HG03460 (cell line): ENCODE data around the gene TXNL4A.
A peak's percentile ranks its signal among the peaks of the same experiment; 100 is the strongest.
"Not testable (repeated sequence)": the region's sequence is repeated elsewhere in the genome, so short reads cannot be mapped to it uniquely, and the experiment has no call there.

Experiments used
- ATAC-seq: cut with Tn5 transposase; IDR thresholded peaks from one replicate; pipeline ENCODE4 v1.9.1; 2021; ENCODE audit not compliant: unreplicated experiment

The TXNL4A gene

DNA sequence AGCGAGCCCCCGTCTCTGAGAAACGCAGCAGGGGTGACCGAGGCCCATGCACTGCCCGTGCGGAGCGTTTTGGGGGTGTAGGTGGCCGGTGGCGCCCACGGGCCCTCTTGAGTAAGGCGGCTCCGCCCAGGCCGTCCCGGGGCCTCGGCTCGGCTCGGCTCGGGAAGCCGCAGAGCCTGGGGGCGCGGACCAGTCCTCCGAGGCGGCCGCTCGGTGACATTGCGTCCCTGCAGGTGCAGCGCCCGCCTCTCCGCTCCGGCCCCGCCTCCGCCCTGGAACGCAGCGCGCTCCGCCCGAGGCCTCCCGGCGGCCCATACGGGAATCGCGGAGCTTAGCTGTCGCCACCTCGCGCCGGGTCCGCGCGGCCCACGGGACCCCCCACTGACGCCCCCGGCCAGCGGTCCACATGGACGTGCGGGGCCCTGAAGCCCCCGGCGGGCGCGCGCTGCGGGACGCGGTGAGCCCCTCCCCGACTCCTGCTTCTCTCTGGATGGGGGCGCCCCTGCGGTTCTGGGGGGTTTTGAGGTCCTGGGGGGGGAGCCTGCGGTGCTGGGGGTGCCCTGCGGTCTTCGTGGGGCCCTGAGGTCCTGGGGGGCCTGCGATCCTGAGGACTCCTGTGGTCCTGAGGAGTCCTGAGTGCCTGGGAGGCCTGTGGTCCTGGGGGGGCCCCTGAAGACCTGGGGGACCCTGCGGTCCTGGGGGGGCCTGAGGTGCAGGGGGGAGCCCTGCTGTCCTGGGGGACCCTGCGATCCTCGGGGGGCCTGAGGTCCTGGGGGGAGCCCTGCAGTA is 23.8 kb downstream of the TXNL4A start, which contains the start of gene HSBP1L1:
TSS of gene HSBP1L1 (plus strand) at position 314 of the 789 bp plus-strand sequence. CDS start at position 407, 93 bp downstream.
- peak; percentile 63 for ATAC-seq

DNA sequence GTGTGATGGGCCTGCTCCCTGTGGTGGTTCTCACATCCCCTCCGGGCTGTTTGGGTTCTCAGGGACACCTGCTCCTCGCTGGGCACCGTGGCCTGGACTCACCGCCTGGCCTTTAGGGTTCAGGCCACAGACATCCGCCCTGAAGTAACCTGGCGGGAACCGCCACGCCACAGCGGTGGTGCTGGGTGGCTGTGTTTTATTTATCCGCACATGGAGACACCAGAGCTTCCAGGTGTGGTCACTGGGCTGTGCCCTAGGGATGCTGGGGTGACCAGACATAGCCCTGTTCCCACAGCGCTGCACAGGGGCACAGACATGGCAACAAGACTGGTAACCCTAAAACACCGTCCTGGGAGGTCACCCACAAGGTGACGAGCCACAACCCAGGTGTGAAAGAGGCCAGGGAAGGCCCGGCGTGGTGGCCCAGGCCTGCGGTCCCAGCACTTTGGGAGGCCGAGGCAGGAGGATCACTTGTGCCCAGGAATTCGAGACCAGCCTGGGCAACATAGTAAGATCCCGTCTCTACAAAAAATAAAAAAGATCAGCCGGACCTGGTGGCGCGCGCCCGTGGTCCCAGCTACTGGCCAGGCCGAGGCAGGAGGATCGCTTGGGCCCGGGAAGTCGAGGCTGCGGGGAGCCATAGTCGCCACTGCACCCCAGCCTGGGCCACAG is 24.6 kb downstream of the TXNL4A start:
- ATAC-seq = no peak

DNA sequence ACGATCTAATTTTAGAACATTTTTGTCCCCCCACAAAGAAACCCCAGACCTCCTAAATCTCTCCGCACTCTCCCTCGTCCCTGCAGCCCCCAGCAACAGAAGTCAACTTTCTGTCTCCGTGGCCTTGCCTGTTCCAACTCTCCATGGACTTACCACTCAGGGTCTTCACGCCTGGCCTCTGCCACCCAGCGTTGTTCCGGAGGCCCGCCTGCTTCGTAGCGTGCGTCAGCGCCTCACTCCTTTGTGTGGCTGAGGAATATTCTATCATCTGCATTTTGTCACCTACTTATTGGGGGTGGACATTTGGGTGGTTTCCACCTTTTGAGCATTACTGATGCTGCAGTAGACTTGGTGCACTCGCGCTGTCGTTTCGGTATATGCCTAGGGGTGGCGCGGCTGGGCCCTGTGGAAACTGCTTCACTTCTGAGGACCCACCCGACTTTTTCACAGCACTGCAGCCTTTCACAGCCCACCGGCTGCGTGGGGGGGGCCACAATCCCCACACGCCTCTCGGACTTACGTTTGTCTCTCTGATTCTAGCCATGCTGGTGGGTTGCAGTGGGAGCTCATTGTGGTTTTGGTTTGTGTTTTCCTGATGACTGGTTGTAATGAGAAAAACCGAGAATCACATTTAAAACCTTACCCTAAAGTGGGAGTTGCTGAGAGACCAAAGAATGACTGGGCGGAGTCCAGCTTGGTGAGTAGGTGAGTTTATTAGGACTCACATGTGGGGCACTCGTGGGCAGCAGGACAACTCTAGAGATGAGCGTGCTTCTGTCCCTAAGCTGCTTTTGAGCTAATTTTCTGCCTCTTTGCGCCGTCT is 25.3 kb downstream of the TXNL4A start:
- peak; percentile 46 for ATAC-seq

DNA sequence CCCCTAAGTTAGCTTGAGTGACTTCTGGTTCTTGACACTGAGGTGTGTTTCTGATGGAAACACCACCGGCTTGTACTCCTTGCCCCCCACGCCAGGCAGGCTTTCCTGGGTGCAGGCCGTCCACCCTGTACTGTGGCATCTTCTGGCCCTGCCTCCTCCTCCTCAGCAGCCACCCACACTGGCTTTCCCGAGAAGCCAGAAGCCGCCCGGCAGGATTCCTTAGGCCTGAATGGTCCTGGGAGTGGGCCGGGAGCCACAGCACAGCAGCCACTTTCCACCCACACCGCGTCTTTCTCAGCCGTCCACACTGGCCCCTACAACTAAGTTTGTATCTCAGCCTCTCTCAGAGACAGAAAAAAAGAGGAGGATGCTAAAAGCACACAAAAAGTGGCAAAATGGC is 26.1 kb downstream of the TXNL4A start:
- no peak for ATAC-seq

DNA sequence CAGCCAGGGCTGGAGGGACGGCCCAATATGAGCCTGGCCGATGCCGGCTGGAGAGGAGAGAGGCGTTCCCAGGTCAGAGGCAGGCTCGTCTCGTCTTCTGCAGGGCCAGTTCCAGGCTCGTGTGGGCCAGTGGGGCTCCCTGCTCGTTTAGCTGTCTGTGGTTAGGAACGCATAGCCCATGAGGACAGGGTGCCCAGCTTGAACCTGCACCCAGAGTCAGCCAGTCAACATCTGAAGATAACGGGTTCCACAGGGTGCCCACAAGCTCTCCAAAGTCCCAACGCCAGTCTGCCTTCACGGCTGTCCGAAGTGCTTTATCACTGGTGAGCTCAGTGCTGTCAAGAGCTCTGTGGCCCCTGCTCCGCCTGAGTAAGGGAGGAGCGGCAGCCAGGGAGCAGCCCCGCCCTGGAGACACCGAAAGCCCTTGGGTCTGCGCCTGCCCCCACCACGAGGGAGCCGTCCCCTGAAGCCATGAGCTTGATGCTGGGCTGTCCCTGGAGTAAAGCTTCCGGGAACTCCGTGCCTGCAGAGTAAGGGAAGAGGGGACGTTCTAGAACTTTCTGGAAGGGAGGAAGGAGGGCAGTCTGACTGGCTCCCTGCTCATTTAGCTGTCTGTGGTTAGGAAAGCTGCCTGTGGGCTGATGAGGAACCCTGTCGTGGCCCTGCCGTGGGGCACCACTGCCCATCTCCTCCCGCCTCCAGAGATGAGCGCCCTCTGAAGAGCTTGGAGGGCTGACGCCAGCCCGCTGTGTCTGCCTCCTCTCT is 26.7 kb downstream of the TXNL4A start:
- ATAC-seq = no peak

DNA sequence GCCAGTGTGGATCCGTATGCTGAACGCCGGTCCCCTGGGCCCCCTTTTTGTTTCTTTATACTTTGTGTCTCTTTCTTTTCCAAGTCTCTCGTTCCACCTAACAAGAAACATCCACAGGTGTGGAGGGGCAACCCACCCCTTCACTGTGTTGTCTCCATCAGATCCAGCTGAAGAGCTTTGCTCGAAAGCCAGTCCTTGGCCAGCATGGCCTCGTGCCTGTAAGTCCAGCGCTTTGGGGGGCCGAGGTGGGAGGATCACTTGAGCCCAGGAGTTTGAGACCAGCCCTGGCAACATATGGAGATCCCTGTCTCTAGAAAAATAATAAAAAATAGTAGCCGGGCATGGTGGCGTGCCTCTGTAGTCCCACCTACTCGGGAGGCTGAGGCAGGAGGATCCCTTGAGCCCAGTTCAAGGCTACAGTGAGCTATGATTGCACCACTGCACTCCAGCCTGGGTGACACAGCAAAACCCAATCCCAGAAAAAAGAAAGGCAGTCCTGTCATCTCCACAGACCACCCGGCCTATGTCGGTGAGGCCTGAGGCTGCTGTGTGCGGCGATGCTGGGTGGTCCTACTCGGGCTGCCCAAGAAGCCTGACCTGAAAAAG is 27.3 kb downstream of the TXNL4A start:
- no peak for ATAC-seq

DNA sequence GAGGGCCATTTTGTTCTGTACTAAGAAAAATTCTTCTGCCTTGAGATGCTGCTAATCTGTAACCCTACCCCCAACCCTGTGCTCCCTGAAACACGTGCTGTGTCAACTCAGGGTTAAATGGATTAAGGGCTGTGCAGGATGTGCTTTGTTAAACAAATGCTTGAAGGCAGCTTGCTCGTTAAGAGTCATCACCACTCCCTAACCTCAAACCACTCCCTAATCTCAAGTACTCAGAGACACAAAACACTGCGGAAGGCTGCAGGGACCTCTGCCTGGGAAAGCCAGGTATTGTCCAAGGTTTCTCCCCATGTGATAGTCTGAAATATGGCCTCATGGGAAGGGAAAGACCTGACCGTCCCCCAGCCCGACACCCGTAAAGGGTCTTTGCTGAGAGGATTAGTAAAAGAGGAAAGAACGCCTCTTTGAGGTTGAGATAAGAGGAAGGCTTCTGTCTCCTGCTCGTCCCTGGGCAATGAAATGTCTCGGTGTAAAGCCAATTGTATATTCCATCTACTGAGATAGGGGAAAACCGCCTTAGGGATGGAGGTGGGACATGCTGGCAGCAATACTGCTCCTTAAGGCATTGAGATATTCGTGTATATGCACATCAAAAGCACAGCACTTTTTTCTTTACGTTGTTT is 28.1 kb downstream of the TXNL4A start:
- ATAC-seq = not testable (repeated sequence)

DNA sequence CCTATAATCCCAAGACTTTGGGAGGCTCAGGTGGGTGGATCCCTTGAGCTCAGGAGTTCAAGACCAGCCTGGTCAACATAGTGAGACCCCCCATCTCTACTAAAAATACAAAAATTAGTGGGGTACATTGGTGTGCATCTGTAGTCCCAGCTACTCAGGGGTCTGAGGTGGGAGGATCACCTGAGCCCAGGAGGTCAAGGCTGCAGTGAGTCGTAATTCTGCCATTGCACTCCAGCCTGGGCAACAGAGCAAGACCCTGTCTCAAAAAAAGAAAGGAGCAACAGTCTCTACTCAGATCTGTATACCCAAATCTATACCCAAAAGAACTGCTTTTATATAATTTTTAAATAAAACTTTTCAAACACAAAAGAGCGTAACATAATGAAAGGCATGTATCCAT is 29.4 kb downstream of the TXNL4A start:
- ATAC-seq = no peak

DNA sequence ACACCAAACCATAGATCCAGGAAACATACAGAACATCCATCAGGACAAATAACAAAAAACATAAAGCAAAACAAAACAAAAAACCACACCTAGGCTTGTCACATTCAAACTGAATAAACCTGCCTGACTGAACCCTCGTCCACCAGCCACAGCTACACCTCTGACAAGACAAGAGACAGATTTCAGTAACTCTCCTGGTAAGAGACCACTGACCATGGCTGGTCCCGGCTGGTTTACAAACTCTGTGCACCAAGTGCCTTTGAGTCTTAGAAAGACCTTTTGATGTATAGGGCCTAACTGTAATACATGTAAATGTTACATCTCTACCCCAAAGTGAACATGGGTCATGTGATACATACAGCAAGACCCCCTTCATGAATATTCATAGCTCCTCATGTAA is 32.1 kb downstream of the TXNL4A start:
- ATAC-seq = no peak

DNA sequence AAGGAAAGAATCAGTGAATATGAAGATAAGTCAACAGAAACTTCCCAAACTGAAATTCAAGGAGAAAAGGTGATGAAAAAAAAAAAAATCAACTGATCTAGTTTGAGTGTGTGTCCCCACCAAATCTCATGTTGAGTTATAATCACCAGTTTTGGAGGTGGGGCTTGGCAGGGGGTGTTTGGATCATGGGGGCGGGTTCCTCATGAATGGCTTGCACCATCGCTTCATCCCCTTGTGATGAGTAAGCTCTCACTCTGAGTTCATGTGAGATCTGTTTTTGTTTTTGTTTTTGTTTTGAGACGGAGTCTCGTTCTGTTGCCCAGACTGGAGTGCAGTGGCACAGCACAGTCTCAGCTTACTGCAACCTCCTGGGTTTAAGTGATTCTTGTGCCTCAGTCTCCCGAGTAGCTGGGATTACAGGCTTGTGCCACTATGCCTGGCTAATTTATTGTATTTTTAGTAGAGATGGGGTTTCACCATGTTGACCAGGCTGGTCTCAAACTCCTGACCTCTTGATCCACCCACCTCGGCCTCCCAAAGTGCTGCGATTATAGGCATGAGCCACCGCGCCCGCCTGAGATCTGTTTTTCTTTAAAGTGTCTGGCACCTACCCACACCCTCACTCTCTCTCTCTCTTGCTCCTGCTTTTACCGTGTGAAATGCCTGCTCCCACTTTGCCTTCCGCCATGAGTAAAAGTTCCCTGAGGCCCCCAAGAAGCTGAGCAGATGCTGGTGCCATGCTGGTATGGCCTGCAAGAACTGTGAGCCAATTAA is 32.9 kb downstream of the TXNL4A start:
- no peak for ATAC-seq

DNA sequence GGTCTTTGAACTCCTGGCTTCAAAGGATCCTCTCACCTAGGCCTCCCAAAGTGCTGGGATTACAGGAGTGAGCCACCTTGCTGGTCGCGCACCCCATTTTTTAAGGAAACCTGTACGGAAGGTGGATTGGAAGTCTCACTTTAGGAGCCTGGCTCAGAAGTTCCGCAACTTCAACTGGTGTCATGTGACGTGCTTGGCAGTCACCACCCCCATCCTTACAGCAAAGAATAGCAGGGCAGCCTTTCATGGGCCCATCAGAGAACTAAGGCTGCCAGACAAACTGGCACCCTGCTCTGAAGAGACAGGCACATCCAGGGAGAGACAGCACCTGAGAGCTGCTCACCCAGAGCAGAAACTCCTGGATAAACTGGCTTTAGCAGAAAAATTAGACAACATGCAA is 33.6 kb downstream of the TXNL4A start:
- no peak for ATAC-seq

DNA sequence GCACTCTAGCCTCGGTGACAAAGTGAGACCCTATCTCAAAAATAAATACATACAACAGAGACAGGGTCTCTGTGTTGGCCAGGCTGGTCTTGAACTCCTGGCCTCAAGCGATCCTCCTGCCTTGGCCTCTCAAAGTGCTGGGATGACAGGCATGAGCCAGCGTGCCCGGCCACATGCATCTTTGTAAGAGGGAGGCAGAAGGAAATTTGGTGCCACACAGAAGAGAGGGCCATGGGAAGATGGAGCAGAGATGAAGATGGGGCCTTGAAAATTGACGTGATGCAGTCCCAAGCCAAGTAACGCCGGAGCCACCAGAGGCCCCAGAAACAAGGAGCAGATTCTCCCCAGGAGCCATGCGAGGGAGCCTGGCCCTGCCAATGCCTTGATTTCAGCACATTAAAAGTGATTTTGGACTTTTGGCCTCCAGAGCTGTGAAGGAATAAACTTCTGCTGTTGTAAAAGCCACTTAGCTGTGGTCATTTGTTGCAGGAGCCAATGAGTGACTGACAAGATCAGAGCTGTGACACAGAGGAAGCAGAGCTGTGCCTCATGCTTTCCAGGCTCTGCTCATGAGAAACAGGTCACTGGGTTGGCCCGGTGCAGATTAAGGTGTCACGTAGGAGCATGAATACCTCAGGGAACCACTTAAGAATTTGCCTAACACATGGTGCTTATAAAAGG is 34.3 kb downstream of the TXNL4A start:
- no peak for ATAC-seq

DNA sequence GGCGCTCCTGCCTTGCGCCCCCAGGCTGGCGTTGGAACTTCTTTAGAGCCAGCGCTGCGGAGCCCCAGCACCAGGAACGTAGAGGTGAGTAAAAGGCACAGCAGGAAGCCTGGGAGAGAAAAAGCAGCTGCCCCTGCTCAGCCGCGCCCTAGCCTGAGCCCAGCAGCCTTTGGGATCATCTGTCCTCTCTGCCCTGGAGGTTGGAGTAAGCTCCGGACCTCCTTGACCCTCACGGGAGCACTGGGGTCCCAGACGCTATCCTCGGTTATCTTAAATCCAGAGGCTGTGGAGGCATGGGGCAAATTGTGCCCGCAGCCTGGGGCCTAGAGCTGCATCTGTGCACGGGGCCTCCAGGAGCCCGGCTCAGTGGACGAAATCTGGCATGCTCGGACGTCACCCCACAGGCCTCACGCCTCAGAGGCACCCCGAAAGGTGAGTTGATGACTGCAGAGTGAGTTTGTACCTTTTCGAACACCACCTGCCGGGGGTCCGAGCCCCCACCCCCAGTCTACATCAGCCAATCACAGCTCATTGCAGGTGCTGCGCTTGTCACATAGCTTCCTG is 35.3 kb downstream of the TXNL4A start:
- ATAC-seq = no peak

DNA sequence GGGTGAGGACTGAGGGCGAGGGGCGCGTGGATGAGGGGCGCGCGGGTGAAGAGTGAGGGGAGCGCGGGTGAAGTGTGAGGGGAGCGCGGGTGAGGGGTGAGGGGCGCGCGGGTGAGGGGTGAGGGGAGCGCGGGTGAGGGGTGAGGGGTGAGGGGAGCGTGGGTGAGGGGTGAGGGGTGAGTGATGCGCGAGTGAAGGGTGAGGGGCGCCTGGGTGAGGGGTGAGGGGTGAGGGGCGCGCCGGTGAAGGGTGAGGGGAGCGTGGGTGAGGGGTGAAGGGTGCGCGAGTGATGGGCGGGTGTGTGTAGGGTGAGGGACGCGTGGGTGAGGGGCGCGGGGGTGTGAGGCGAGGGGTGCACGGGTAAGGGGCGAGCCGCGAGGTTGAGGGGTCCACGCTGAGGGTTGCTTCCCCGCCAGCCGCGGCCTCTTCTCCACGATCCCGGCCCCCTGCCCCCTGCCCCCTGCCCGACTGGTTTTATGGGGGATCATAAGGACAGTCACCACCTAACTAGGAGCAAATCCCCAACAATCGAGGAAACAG is 35.8 kb downstream of the TXNL4A start:
- no peak for ATAC-seq

DNA sequence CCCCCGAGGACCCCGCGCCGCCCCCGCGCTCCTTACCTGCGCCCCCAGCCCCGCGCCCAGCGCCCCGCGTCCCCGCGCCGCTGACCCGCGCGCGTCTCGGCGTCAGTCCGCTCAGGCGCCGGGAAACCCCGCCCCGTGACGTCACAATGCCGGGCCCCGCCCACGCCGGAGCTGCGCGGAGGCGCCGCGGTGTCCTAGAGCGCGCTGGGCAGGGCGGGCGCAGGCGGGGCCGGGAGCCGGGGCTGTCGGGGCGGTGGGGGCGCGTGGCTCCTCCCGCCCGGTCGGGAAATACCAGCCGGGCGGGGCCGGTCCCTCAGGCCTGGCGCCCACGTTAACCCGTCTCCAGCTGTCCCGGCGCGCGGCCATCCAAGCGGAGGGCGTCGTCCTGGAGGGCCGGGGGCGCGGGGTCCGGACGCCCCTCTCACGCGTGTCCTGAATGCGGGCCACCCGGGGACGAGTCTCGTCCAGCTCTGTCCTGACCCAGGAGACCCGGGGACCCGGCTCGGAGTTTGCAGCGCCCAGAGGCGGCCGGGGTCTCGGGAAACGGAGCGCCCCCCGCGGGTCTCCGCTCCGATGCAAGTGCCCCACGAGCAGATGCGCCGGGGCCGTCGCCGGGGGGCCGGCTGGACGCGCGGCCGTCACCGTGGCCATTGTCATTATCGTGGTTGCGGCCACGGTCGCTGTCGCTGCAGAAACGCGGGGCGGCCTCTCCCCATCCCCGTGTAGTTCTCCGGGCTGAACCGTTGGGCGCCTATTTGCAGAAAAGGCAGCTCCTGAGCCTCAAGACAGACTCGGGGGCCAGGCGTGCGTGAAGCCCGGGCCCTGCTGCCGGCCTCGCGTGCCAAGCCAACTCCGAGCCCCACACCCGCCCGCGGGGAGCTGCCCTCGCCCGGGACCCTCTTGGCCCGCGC is 36.6 kb downstream of the TXNL4A start, which contains the start of gene SLC66A2:
TSS of gene SLC66A2 (minus strand) at position 109 of the 911 bp plus-strand sequence. CDS start 727 bp downstream, outside the sequence.
- peak; percentile 65 for ATAC-seq

DNA sequence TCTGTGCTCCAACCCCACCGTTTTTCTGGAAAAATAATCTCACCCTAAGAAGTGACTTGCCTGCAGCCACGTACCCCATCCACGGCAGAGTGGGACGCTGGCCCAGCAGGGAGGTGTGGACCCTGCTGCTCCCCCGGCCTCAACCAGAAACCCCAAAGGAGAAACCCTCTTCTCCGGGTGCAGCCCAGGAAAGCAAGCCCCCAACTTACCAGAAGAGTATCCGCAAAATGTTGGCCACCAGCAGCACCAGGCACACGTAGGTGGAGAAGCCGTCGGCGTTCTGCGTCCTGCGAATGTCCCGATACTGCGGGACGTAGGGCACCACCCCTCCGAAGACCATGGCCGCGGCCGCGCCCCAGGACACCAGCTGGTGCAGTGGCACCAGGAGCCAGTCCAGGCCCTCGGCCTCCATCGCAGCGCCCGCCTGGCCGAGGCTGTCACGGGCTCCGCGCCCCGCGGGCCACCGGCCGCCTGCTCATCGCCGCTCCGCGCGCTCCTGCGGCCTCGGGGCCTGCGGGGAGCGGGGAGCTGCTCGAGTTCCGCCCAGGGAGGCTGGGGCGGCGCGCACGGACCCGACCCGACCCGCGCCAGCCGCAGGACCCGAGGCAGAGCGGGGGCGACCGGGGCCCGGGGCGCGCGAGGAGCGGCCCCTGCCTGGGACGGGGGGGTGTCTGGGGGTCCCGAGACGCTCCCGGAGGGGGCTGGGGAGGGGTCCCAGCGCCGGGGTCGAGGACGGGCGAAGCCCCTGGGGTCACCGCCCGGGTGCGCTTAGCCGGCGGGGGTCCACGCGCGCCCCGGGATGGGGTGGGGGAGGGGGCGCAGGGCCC is 37.6 kb downstream of the TXNL4A start:
- ATAC-seq = no peak
